ENCODE results near the gene CNTNAP2. TPM values are rescaled to one million over a fixed set of nuclear protein-coding genes. Genes with fewer than 3 reads are reported as not detected.

Gene CNTNAP2
- total RNA-seq, 1 experiment from 2014 or later, result 0.03 TPM

DNA sequence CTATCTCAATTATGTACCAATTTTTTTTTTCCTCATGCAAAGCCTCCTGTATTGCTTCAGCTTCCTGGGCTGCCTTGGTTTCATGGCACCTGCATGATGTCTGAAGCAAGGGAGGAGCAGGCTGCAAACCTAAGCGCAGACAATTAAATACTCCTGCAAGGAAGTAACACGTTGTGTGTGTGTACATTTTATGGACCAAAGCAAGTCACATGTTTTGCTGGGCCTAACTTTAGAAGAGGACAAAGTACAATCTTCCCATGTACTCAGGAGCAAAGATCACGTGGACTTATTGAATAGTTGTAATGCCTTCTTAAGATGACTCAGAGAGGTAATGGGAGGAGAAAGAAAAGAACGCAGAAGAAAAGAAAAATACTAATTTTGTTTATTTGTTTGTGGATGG is 1530.0 kb downstream of the CNTNAP2 start:
- no peak overlapping the region for H3K27ac ChIP-seq (ENCODE audit: low read length)
- in situ Hi-C loops (cut with HindIII; ENCODE audit: low pct_unique_long_range_greater_than_20kb, low sequenced_read_pairs) (no loop called here), intact Hi-C loops (cut with micrococcal nuclease; ENCODE audit: unreplicated experiment) (no loop called here)
- no peaks in the 10 kb centered on the region for H3K4me1 ChIP-seq (ENCODE audit: control insufficient read depth, insufficient read depth, low read length)
- TF ChIP-seq, protein P1, sequence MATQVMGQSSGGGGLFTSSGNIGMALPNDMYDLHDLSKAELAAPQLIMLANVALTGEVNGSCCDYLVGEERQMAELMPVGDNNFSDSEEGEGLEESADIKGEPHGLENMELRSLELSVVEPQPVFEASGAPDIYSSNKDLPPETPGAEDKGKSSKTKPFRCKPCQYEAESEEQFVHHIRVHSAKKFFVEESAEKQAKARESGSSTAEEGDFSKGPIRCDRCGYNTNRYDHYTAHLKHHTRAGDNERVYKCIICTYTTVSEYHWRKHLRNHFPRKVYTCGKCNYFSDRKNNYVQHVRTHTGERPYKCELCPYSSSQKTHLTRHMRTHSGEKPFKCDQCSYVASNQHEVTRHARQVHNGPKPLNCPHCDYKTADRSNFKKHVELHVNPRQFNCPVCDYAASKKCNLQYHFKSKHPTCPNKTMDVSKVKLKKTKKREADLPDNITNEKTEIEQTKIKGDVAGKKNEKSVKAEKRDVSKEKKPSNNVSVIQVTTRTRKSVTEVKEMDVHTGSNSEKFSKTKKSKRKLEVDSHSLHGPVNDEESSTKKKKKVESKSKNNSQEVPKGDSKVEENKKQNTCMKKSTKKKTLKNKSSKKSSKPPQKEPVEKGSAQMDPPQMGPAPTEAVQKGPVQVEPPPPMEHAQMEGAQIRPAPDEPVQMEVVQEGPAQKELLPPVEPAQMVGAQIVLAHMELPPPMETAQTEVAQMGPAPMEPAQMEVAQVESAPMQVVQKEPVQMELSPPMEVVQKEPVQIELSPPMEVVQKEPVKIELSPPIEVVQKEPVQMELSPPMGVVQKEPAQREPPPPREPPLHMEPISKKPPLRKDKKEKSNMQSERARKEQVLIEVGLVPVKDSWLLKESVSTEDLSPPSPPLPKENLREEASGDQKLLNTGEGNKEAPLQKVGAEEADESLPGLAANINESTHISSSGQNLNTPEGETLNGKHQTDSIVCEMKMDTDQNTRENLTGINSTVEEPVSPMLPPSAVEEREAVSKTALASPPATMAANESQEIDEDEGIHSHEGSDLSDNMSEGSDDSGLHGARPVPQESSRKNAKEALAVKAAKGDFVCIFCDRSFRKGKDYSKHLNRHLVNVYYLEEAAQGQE (IDR thresholded peaks at IDR 0.05; ENCODE audit: insufficient read depth in 1 of 2, low read depth in 2 of 2, low read length in 1 of 2), result no peak
- no peak for TF ChIP-seq SIN3A (IDR thresholded peaks at IDR 0.05; ENCODE audit: borderline replicate concordance, insufficient read depth, low read depth, low read length)
- BruUV-seq (replicated peaks), result no TSS peak
- POLR2A ChIA-PET, result no interaction called here
- DNase-seq (ENCODE audit: low read depth, low spot score) (no peak), ATAC-seq (no peak)
- no peaks in the 10 kb centered on the region for H3K27me3 ChIP-seq (ENCODE audit: control insufficient read depth, insufficient read depth, low read length)
- 0 out of 2 replicates have a peak, but pooled peaks cover 3% of the 10 kb centered on the region for H3K9me3 ChIP-seq (ENCODE audit: control insufficient read depth, insufficient read depth, low read depth, low read length)
- H3K4me3 ChIP-seq (ENCODE audit: low read depth in 2 of 2, low read length in 2 of 2), result no peak overlapping the region
- no peaks in the 10 kb centered on the region for H3K36me3 ChIP-seq (ENCODE audit: control insufficient read depth, insufficient read depth, low read length)
- CTCF ChIA-PET, result no interaction called here

DNA sequence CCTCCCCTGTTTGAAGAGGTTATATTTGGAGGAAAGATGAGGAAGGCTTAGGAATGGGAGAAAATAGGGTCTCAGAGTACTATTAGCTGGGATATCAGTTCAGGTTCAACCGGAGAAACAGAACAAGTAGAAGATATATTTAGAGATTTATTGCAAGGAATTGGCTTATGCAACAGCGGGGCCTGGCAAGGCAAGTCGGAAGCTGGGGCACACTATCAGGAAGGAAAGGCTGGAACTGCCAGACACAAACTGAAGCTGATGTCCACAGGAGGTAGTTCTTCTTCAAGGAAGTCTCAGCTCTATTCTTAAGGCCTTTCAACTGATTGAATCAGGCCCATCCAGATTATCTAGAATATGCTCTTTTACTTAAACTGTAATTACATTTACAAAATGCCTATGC is 1534.4 kb downstream of the CNTNAP2 start:
- no peak for DNase-seq (ENCODE audit: low read depth, low spot score)
- CTCF ChIA-PET, result no interaction called here
- intact Hi-C loops (cut with micrococcal nuclease; ENCODE audit: unreplicated experiment) (no loop called here), in situ Hi-C loops (cut with HindIII; ENCODE audit: low pct_unique_long_range_greater_than_20kb, low sequenced_read_pairs) (no loop called here)
- POLR2A ChIA-PET, result no interaction called here
- Histone ChIP-seq H3K27me3 (ENCODE audit: control insufficient read depth, insufficient read depth, low read length) (no peaks in the 10 kb centered on the region), H3K9me3 (ENCODE audit: control insufficient read depth, insufficient read depth, low read depth, low read length) (0 out of 2 replicates have a peak, but pooled peaks cover 3% of the 10 kb centered on the region), H3K27ac (ENCODE audit: low read length) (no peak overlapping the region), H3K4me1 (ENCODE audit: control insufficient read depth, insufficient read depth, low read length) (no peaks in the 10 kb centered on the region), H3K36me3 (ENCODE audit: control insufficient read depth, insufficient read depth, low read length) (no peaks in the 10 kb centered on the region), H3K4me3 (ENCODE audit: low read depth in 2 of 2, low read length in 2 of 2) (no peak overlapping the region)
- no TSS peak for BruUV-seq (replicated peaks)
- ATAC-seq, result no peak
- TF ChIP-seq POLR2AphosphoS5 (IDR thresholded peaks at IDR 0.05; ENCODE audit: low read depth, low read length) (no peak), SIN3A (IDR thresholded peaks at IDR 0.05; ENCODE audit: borderline replicate concordance, insufficient read depth, low read depth, low read length) (no peak), TCF7L2 (IDR thresholded peaks at IDR 0.05; ENCODE audit: low read depth, low read length) (no peak)
- TF ChIP-seq, protein P2, sequence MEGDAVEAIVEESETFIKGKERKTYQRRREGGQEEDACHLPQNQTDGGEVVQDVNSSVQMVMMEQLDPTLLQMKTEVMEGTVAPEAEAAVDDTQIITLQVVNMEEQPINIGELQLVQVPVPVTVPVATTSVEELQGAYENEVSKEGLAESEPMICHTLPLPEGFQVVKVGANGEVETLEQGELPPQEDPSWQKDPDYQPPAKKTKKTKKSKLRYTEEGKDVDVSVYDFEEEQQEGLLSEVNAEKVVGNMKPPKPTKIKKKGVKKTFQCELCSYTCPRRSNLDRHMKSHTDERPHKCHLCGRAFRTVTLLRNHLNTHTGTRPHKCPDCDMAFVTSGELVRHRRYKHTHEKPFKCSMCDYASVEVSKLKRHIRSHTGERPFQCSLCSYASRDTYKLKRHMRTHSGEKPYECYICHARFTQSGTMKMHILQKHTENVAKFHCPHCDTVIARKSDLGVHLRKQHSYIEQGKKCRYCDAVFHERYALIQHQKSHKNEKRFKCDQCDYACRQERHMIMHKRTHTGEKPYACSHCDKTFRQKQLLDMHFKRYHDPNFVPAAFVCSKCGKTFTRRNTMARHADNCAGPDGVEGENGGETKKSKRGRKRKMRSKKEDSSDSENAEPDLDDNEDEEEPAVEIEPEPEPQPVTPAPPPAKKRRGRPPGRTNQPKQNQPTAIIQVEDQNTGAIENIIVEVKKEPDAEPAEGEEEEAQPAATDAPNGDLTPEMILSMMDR (IDR thresholded peaks at IDR 0.05), result no peak
- TF ChIP-seq, protein P1 (IDR thresholded peaks at IDR 0.05; ENCODE audit: insufficient read depth in 1 of 2, low read depth in 2 of 2, low read length in 1 of 2), result no peak
